Stimulated activated CD4-positive, alpha-beta T cell treated with anti-CD3 and anti-CD28 coated beads, Interleukin-12 subunit alpha, Interleukin-12 subunit beta, amount 100 ng/mL, for 4 hours (primary cell): ENCODE data around the gene TBC1D32.
"Not testable (repeated sequence)": the region's sequence is repeated elsewhere in the genome, so short reads cannot be mapped to it uniquely, and the experiment has no call there.

Experiments
- DNase-seq: peaks from one replicate; pipeline ENCODE4 v3.0.0-alpha.2; 2020

TBC1D32 gene, protein sequence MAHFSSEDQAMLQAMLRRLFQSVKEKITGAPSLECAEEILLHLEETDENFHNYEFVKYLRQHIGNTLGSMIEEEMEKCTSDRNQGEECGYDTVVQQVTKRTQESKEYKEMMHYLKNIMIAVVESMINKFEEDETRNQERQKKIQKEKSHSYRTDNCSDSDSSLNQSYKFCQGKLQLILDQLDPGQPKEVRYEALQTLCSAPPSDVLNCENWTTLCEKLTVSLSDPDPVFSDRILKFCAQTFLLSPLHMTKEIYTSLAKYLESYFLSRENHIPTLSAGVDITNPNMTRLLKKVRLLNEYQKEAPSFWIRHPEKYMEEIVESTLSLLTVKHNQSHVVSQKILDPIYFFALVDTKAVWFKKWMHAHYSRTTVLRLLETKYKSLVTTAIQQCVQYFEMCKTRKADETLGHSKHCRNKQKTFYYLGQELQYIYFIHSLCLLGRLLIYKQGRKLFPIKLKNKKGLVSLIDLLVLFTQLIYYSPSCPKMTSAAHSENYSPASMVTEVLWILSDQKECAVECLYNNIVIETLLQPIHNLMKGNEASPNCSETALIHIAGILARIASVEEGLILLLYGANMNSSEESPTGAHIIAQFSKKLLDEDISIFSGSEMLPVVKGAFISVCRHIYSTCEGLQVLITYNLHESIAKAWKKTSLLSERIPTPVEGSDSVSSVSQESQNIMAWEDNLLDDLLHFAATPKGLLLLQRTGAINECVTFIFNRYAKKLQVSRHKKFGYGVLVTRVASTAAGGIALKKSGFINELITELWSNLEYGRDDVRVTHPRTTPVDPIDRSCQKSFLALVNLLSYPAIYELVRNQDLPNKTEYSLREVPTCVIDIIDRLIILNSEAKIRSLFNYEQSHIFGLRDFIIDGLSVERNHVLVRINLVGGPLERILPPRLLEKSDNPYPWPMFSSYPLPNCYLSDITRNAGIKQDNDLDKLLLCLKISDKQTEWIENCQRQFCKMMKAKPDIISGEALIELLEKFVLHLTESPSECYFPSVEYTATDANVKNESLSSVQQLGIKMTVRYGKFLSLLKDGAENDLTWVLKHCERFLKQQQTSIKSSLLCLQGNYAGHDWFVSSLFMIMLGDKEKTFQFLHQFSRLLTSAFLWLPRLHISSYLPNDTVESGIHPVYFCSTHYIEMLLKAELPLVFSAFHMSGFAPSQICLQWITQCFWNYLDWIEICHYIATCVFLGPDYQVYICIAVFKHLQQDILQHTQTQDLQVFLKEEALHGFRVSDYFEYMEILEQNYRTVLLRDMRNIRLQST

DNA sequence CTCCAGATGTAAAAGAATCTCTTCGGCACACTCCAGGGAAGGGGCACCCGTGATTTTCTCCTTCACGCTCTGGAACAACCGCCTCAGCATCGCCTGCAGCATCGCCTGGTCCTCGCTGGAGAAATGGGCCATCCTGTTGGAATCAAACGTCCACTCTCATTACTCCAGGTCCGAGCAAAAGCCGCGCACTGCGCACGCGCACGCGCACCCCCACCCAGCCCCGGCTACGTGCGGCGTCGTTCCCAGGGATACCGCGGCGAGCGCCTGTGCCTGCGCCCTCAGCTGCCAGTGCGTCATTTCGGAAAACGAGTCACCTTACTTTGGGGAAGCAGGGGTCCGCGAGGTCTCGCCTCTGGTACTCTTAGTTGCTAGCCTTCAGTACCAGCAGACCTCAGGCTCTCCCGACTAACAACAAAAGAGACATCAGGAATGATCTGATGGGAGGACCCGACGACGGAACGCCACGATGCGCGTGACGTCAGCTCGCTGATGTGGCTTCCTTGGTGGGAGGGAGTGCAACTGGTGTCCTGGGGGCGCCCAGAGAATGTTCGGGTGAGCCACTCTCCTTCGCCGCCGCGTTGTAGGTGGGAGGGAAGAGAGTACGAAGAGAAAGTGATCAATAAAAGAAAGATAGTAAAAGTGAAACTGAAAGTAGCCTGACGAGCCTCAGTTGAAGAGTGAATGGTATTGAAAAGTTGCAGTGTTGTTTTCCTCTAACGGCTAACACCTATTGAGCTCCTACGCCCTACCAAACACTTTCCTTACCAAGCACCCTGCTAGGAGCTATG is at the start of gene TBC1D32:
Gene TBC1D32, minus strand, starts transcription at position 182 of the 788 bp plus-strand sequence. Its CDS starts 50 bp downstream, at position 132.
- peak; percentile 81 for DNase-seq

DNA sequence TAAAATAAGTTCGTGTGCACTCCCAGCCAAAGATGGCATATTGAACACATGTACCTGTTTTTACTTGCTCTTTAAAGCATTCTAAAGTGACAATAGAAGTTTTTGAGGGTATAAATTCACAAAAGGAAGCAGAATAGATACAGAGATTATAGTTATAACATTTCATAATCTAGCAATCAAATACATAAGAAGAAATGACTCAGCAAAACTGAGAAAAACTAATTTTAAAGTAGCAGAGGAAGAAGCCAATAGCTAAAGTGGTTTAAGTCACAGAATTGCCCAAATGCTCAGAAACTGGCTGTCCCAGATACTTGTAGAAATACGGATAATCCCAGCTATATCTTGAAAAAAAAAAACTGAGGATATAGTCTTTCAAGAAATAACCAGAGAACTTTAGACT is 49.2 kb upstream of the TBC1D32 start:
- no peak for DNase-seq

DNA sequence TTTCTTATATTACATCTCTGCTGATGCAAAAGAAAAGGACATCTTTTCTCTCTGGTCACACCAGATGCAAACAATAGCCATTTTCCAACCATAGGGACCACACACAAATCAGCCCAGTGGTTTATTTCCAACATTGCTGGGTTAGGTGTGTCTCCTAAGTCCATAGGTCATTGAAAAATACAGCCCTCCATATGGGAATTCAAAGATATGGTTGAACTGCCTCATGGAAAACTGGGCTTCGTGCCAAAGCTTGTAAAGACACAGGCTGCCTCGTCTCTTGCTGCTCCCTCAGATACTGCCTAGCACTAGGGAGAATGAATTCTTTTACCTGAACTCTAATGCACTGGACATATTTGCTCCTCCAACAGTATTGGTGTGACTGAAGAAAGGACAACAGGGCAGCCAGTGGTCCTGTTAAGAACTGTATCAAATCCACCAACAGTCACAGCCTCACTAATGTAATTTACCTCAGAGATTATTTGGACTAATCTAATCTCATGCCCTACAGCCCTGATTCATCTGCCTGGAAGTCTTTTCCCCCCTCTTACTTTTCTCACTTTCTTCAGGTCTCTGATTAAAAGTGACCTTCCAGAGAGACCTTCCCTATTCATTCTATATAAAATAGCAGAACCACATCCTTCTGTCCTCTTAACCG is 48.3 kb upstream of the TBC1D32 start:
- no peak for DNase-seq

DNA sequence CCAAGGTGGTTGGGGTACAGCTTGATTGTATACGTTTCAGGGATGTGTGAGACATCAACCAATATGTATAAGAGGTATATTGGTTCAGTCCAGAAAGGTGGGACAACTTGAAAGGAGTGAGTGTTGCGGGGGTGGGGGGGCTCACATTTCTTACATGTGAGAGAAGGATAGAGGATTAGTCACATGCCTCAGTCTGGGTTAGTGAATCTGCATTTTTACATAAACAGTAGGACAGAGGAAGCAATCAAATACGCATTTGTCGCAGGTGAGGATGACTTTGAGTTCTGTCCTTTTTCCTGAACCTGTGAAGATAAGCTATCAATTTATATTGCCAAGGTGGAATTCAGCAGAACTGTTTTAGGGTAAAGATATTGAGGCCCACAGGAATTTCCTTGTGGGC is 42.1 kb upstream of the TBC1D32 start:
- no peak for DNase-seq

DNA sequence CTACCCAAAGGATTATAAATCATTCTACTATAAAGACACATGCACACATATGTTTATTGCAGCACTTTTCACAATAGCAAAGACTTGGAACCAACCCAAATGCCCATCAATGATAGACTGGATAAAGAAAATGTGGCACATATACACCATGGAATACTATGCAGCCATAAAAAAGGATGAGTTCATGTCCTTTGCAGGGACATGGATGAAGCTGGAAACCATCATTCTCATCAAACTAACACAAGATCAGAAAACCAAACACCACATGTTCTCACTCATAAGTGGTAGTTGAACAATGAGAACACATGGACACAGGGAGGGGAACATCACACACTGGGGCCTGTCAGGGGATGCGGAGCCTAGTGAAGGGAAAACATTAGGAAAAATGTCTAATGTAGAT is 39.9 kb upstream of the TBC1D32 start:
- not testable (repeated sequence) for DNase-seq

DNA sequence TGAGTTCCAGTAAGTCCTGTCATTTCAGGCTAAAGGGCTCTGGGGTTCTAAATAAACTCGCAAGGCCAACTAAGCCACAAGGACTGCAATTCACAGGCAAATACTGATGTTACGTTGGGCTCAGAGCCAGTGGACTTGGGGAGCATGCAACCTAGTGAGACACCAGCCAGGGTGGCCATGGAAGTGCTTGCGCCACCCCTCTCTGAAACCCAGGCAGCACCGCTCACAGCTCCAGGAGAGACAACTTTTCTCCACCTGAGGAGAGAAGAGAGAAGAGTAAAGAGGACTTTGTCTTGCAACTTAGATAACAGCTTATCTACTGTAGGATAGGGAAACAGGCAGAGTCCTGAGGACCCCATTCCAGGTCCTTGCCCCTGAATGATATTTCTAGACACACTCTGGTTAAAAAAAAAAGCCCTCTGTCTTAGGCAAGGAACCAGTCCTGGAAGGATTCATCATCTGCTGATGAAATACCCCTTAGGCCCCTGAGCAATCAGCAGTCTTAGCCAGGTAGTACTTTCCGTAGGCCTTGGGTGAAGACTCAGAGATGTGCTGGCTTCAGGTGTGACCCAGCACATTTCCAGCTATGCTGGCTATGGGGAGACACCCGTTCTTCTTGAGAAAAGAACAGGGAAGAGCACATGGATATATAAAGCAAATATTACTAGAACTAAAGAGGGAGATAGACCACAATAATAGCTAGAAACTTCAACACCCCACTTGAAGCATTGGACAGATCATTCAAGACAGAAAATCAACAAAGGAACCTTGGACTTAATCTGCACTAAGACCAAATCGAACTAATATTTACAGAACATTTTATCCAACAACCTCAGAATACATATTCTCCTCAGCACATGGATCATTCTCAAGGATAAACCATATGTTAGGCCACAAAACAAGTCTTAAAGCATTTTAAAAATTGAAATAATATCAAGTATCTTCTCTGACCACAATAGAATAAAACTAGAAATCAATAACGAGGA is 31.5 kb upstream of the TBC1D32 start:
- DNase-seq, result no peak

DNA sequence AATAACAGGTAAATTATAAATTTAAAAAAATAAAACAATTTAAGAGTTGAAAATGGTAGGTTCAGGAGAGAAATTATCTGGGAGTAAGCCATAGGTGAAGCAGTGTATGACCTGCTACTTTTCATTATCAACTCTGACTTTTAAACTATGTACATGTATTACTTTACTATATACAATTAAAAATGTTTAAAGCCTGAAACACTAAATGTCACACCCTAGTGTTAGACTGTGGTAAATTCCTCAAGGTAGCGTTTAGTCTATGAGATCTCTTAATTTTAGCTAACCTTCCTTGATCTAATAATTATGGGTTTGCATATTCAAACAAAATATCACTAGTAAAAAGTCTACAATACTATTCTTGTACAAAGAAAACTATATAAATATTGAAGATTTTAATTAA is 22.3 kb upstream of the TBC1D32 start:
- DNase-seq, result no peak

DNA sequence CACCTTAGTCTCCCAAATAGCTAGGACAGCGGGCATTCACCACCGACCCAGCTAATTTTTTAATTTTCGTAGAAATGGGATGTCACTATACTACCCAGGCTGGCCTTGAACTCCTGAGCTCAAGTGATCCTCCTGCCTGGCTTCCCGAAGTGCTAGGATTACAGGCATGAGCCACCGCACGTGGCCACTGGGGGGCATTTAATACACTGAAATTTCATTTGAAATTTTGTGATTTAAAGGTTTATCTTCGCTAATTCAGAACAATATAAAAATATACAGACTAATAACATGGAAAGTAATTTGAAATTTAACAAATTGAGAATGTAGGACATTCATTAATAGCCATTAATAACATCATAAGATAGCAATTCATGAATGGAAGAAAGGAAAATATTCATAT is 20.5 kb upstream of the TBC1D32 start:
- no peak for DNase-seq

DNA sequence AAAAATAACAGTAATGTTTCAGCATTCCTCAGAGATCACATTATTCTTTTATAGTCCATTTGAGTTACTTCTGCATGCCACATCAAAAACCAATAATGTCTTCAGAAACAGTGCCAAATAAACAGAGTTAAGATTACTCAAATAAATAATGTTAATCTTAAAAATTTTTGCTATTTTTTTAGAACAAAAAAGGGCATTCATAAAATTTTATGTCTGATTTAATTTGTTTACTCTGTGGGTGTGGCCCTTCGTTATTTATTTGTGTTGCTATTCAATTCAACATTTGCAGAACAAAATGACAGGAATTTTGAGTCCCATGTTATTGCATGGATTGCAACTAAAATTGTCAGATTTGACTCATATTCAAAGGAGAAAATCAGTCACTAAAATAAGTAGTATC is 18.7 kb upstream of the TBC1D32 start:
- DNase-seq, result no peak

DNA sequence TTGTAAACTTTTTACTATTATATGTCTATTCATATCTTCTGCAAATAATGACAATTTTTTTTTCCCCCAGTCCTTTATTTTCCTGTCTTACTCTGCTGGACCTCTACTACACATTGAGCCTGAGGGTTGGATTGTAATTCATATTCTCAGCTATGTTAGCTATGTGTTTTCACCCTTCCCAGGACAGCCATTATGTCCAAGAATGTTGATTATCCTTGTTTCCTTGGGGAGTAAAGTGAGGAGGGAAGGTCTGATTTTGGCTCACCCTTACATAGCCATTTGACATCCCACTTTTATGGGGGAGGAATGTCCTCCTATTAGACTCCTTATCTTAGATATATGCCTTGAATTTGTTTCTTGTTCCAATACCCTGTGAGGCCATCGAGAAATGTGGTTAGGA is 17.6 kb upstream of the TBC1D32 start:
- DNase-seq, result no peak

DNA sequence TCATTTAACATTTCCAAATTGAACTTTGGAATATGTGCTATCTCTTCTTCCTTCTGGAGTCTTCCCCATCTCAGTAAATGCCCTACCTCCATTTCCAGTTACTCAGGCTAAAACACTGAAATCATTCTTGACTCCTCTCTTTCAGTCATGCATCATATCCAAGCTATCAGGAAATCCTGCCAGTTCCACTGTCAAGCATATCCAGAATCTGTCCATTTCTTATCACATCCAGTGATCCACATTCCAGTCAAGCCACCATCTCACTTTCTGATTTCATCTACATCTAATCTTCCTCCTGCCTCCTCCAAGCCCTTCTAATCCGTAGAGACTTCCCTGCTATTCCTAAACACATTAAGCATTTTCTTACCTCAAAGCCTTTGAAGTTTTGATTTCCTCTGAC is 15.3 kb upstream of the TBC1D32 start:
- no peak for DNase-seq

DNA sequence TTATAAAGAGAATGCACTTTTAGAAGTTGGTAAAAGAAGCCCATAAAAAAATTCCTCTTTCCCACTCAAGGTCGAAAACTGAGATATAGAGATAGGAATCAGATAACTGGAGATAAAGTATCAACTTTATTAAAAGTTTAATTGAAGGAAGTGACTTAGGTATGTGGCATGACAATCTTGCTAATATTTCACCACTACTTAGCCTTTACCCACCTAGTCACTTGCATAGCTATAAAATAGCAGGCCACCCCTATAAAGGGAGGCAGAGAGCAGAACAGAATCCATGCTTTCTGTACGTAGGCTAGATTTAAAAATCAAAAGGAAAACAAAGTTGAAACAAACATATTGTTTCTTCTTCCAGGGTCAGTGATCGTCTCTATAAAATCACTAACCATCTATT is 13.2 kb upstream of the TBC1D32 start:
- DNase-seq, result no peak

DNA sequence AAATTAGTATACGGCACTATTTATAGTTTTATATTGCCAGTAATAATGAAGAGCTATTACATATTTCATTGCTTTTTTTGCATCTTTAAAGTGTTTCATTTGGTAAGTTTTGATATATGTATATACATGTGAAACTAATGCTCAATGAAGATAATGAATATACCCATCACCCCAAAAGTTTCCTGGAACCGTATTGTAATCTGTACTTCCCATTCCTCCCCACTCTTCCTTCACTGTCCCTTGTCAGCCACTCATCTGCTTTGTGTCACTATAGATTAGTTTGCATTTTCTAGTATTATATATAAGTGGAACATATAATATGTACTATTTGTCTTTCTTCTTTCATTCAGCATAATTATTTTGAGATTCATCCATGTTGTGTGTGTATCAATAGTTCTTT is 10.3 kb upstream of the TBC1D32 start:
- DNase-seq, result no peak

DNA sequence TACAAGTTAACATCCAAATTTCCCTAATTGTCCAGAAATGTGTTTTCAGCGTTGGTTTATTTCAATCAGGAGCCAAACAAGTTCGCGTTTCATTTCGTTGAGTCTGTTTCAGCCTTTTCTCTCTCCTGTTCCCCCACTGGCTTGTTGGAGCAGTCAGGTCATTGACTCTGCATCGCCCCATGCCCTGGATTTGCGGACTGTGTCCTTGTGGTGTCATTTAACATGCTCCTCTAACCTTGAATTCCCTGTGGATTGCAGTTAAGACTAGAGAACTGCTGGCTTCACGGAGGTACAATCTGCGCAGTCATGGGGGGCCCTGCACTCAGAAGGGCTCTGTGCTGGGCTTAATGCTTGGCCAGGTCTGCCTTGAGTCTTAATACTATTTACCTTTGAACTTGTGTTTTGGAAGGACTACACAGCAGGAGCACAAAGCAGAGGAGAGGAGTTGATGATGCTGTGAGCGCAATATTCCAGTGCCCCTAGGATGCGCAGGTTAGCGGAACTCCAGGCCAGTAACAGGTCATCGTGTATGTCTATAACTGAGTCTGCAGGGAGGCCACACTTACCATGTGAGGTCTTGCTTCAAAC is 5.5 kb upstream of the TBC1D32 start:
- DNase-seq, result no peak

DNA sequence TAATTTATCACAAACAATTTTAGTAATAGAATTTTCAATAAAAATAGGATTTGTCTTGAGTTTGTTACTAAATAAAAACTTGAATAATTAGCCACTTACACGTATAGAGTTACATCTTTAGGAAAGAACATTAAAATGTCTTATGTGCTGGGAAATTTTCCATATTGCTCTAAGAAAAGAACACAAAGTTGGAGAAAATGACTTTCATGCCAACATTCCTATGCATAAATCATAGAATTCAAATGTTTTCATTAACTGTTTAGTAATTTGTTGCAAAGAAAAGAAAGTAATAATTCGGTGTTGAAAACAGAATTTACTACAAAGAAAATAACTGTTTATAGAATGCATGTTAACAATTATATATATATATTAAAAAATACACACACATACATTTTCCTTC is 4.7 kb upstream of the TBC1D32 start:
- DNase-seq, result no peak

DNA sequence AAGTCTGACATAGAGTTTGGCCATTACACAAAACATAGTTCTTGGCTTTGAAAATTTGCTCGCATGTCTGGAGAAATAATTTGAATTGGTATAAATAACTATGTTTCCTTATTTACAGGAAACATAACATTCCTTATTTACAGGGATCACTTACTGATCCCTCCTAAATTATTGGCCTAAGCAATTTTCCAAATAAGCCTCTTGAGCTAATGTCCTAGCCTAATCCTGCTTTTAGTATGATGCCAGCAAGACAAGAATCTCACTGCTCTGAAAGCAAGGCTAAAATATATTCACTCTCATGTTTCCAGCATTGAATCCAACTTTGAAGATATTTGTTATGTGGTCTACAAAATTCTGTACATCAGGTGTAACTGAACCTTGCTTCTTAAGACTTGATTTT is 4.1 kb upstream of the TBC1D32 start:
- no peak for DNase-seq

DNA sequence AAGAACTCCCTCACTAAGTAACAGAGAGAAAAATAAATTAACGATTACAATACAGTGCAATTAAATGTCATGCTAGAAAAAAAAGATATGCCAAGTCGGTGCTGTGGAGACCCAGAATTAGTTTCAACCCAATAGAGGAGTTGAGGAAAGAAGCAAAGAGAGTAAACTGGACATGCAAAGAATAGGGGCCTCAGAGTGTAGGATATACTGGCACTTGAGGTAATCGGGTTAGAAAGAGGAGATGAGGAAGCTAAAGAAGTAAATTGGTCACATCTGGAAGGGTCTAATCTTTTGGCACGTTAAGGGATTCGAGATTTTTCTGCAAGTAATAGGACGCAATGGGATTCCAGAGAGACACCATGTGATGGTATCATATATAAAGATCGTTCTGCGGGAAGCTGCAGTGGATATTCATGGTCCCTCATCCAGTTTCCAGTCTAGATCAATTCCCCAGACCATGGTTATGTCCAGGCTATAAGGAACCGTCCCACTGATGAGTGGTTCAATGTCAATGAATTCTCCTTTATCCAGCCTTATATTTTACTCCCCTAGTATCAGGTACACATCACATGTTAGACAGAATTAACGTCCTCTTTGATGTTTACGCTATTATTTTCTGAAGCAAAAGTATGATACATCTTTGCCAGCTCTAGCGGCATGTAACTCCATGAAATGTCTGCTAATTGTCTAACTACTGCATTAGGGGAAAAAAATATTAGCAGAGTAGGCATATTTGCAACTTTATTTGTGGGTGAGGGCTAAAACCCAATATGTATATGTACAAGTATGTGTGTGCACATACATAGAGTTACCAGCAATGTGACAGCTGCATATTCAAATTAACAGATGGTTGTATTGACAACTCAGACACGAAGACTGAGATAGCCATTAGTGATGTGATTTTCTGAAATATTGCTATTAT is 1.1 kb upstream of the TBC1D32 start:
- DNase-seq, result no peak

DNA sequence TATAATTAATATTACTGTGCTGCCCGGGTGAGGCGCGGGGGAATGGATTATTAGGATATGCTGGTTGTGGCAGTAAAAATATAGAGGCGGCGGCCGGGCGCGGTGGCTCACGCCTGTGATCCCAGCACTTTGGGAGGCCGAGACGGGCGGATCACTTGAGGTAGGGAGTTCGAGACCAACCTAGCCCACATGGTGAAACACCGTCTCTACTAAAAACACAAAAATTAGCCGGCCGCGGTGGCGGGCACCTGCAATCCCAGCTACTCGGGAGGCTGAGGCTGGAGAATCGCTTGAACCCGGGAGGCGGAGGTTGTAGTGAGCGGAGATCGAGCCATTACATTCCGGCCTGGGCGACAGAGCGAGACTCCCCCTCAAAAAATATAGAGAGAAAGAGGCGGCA is 586 bp downstream of the TBC1D32 start:
- DNase-seq, result not testable (repeated sequence)

DNA sequence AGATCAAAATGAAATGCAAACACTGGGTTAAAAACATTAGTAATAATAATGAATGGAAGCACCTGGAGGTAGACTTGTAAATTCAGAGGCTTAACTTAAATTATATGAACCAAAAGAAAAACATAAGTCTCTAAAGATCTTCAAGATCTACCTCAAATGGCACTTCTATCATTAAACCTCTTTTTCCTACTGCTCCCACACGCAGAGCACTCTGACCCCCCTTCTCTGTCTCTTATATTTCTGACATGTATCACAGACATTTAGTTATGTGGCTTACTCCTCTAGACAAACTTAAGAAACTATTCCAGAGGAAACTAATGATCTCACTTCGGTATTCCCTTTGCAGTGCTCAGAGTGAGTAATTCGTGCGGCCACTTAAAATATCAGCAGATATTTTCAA is 1.1 kb downstream of the TBC1D32 start:
- no peak for DNase-seq
